Measurements from ENCODE around the gene NPLOC4. TPM values are rescaled to one million over a fixed set of nuclear protein-coding genes. Genes with fewer than 3 reads are reported as not detected.

NPLOC4 gene
- total and polyA plus RNA-seq, 9 of the 15 experiments (the other 6 are each of a cell fraction or from before 2014, with no cell fraction given): 1.5 to 116 (median 64.5) TPM

DNA sequence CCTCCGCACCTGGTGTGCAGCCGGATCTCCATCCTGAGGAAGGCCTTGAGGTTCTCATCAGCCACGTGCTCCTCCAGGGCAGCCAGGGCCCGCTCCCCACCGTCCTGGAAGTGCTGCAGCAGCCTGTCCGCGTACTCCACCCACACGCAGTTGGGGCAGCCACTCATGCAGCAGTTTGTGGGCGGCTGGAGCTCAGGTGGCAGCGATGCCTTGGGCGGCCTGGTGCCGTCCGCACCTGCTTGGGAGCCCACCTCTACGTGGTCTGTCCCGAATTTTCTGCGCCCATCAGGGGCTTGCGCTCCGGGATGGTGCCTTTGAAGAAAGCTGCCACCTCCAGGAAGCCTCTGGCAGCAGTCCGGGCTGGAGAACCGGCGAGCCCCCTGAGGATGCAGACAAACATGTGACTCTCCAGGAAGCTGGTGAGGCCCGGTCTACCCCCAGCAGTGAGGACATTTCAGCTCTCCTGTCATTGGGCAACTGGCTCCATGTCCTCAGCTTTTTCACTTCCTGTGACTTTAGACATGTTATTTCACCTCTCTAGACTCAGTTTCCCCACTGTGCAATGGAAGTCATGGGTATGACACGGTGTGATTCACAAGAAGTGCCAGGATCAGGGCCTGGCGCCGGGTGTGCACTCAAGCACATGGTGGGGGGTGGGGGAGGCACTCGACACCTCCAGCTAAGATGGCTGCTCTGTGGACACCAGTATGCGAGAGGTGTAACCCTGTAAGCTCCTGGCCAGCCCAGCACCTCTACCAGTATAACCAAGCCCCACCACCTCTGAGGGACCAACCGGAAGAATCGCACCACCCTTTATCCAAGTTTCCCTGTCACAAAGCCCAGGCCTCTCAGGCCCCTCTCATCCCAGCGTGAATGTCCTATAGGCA, 28.5 kb upstream of the NPLOC4 start (continued):
- TF ChIP-seq, protein P1, sequence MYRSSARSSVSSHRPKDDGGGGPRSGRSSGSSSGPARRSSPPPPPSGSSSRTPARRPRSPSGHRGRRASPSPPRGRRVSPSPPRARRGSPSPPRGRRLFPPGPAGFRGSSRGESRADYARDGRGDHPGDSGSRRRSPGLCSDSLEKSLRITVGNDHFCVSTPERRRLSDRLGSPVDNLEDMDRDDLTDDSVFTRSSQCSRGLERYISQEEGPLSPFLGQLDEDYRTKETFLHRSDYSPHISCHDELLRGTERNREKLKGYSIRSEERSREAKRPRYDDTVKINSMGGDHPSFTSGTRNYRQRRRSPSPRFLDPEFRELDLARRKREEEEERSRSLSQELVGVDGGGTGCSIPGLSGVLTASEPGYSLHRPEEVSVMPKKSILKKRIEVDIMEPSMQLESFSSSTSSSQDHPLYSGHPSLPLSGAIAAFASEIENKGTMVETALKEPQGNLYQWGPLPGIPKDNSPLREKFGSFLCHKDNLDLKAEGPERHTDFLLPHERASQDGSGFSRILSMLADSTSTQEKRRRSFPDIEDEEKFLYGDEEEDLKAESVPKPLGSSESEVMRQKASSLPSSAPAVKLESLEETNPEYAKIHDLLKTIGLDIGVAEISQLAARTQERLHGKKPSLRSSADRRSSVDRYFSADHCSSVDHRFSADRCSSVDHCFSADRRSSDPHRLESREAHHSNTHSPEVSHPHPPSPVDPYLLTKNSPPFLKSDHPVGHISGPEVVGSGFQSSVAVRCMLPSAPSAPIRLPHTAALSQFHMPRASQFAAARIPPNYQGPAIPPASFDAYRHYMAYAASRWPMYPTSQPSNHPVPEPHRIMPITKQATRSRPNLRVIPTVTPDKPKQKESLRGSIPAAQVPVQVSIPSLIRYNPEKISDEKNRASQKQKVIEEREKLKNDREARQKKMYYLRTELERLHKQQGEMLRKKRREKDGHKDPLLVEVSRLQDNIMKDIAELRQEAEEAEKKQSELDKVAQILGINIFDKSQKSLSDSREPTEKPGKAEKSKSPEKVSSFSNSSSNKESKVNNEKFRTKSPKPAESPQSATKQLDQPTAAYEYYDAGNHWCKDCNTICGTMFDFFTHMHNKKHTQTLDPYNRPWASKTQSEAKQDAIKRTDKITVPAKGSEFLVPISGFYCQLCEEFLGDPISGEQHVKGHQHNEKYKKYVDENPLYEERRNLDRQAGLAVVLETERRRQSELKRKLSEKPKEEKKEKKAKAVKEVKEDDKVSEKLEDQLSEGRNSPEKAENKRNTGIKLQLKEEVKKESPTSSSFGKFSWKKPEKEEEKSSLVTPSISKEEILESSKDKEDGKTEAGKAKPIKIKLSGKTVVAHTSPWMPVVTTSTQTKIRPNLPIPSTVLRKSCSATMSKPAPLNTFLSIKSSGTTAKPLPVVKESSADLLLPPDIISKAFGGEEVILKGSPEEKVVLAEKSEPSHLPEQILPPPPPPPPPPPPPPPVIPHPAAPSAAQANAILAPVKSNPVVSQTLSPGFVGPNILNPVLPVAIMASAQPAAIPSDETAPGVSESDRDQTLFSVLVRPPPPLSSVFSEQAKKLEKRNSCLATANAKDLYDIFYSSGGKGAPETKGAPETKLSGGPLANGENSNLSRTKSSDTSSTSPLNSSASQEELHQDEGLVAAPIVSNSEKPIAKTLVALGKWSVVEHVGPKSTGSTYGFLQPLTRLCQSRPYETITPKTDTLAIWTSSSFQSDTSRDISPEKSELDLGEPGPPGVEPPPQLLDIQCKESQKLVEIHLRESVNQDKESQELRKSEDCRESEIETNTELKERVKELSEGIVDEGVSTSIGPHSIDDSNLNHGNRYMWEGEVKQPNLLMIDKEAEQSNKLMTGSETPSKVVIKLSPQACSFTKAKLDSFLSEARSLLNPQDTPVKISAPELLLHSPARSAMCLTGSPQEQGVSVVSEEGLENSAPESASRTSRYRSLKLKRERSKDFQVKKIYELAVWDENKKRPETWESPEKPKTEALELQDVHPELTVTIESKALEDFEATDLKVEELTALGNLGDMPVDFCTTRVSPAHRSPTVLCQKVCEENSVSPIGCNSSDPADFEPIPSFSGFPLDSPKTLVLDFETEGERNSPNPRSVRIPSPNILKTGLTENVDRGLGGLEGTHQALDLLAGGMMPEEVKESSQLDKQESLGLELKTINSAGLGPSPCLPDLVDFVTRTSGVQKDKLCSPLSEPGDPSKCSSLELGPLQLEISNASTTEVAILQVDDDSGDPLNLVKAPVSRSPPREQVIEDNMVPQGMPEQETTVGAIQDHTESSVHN (IDR thresholded peaks at IDR 0.05; ENCODE audit: borderline replicate concordance in 1 of 2, low read depth in 1 of 2): no peak
- no peak for TF ChIP-seq SP2 (IDR thresholded peaks at IDR 0.05; ENCODE audit: extremely low read depth, low read depth, low read length, poor library complexity, severe bottlenecking)
- 0 out of 2 replicates have a peak, but pooled peaks have one; percentile 56 for TF ChIP-seq ZNF23 (CRISPR knock-in tag; IDR thresholded peaks at IDR 0.05)
- 0 out of 2 replicates have a peak, but pooled peaks have one; percentile 75 for TF ChIP-seq ZNF589 (CRISPR knock-in tag; IDR thresholded peaks at IDR 0.05; ENCODE audit: low read depth)
- TF ChIP-seq MAZ (CRISPR knock-in tag; conservative IDR thresholded peaks at IDR 0.05 in 1 of 2, IDR thresholded peaks at IDR 0.05 in 1 of 2): peak in 1 of 2 experiments; percentile 63; a peak in 2 of 4 replicates
- TF ChIP-seq RFX7 (CRISPR knock-in tag; IDR thresholded peaks at IDR 0.05): peak; percentile 67; the same call in 1 of the 2 replicates
- TF ChIP-seq ZNF584 (CRISPR knock-in tag; IDR thresholded peaks at IDR 0.05; ENCODE audit: low read depth): peak; percentile 82
- no peak for TF ChIP-seq IFI16 (CRISPR knock-in tag; IDR thresholded peaks at IDR 0.05)
- no peak for TF ChIP-seq XRCC3 (IDR thresholded peaks at IDR 0.05)
- TF ChIP-seq PHF20 (IDR thresholded peaks at IDR 0.05; ENCODE audit: partially characterized antibody): no peak
- TF ChIP-seq, protein P2, sequence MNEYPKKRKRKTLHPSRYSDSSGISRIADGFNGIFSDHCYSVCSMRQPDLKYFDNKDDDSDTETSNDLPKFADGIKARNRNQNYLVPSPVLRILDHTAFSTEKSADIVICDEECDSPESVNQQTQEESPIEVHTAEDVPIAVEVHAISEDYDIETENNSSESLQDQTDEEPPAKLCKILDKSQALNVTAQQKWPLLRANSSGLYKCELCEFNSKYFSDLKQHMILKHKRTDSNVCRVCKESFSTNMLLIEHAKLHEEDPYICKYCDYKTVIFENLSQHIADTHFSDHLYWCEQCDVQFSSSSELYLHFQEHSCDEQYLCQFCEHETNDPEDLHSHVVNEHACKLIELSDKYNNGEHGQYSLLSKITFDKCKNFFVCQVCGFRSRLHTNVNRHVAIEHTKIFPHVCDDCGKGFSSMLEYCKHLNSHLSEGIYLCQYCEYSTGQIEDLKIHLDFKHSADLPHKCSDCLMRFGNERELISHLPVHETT (CRISPR knock-in tag; conservative IDR thresholded peaks at IDR 0.05 in 1 of 2, IDR thresholded peaks at IDR 0.05 in 1 of 2): peak in 1 of 2 experiments; percentile 89; a peak in 2 of 4 replicates
- no peak; the same call in 1 of the 2 replicates for TF ChIP-seq PML (IDR thresholded peaks at IDR 0.05; ENCODE audit: low read length)
- TF ChIP-seq ESRRB (CRISPR knock-in tag; IDR thresholded peaks at IDR 0.05; ENCODE audit: borderline replicate concordance): peak; percentile 79; the same call in 1 of the 2 replicates
- TF ChIP-seq MAFK (IDR thresholded peaks at IDR 0.05; ENCODE audit: low read length): no peak

All from K562 (cell line).